HEK293 (cell line): Measurements from ENCODE around the gene CCDC63.

Experiments
- CTCF ChIA-PET: fragments of 350-600 bp; formaldehyde crosslinking; extraction: SDS; loops from one replicate; lab custom pipeline; 2021; ENCODE audit warnings: antibody characterized with exemption; lab: Yijun Ruan, JAX
- POLR2A ChIA-PET: fragments of 300-600 bp; formaldehyde crosslinking; extraction: SDS; loops from one replicate; lab custom pipeline; 2020; ENCODE audit warnings: antibody characterized with exemption, inconsistent platforms; lab: Yijun Ruan, JAX
- H3K27ac ChIP-seq: fragments of 200-500 bp; sonication (Bioruptor generic); 2 replicates; pipeline ENCODE4 v1.5.1; 2014; ENCODE audit warnings: low read depth, low read length, control low read depth, inconsistent platforms; ENCODE audit errors: extremely low read depth
- H3K36me3 ChIP-seq, 2 experiments: fragments of 200-500 bp in 1 of 2; sonication (Bioruptor generic) in 1 of 2; 1 replicate in 1 of 2; 2 replicates in 1 of 2; pipeline ENCODE4 v1.5.1; 2014 to 2017; ENCODE audit warnings: inconsistent platforms in 2 of 2, low read length in 2 of 2; ENCODE audit not compliant: control insufficient read depth in 2 of 2, insufficient read depth in 1 of 2
- H3K4me1 ChIP-seq: fragments of 200-500 bp; sonication (Bioruptor generic); 2 replicates; pipeline ENCODE4 v1.5.1; 2014; ENCODE audit warnings: mild to moderate bottlenecking, low read length, inconsistent platforms; ENCODE audit not compliant: control insufficient read depth, insufficient read depth
- H3K4me3 ChIP-seq: 2 replicates; pipeline ENCODE4 v1.5.1; 2011; ENCODE audit warnings: low read depth, mild to moderate bottlenecking, control low read depth, low read length, moderate library complexity
- H3K9me3 ChIP-seq: fragments of 200-500 bp; sonication (Bioruptor generic); 2 replicates; pipeline ENCODE4 v1.5.1; 2014; ENCODE audit warnings: low read depth, low read length, inconsistent platforms; ENCODE audit not compliant: control insufficient read depth, insufficient read depth
- GLI2 ChIP-seq: fragments of 450-650 bp; formaldehyde crosslinking; IDR thresholded peaks from 2 replicates; pipeline ENCODE4; 2017; ENCODE audit warnings: missing biosample characterization, missing genetic modification characterization, low read depth, borderline replicate concordance
- SCRT1 ChIP-seq: fragments of 450-650 bp; formaldehyde crosslinking; IDR thresholded peaks from 2 replicates; pipeline ENCODE4 v1.5.1; 2016; ENCODE audit warnings: missing biosample characterization, missing genetic modification characterization, borderline replicate concordance
- SP2 ChIP-seq: fragments of 450-650 bp; formaldehyde crosslinking; IDR thresholded peaks from 2 replicates; pipeline ENCODE4 v1.5.1; 2016; ENCODE audit warnings: missing biosample characterization, missing genetic modification characterization
- WT1 ChIP-seq: fragments of 450-650 bp; formaldehyde crosslinking; IDR thresholded peaks from 2 replicates; pipeline ENCODE4 v1.5.1; 2016; ENCODE audit warnings: missing biosample characterization, missing genetic modification characterization
- ZFHX2 ChIP-seq: fragments of 450-650 bp; formaldehyde crosslinking; conservative IDR thresholded peaks from 2 replicates; pipeline ENCODE4 v1.5.1; 2016; ENCODE audit warnings: missing biosample characterization, missing genetic modification characterization
- ZFP41 ChIP-seq: fragments of 450-650 bp; formaldehyde crosslinking; IDR thresholded peaks from 2 replicates; pipeline ENCODE4 v1.5.1; 2016; ENCODE audit warnings: missing biosample characterization, missing genetic modification characterization, borderline replicate concordance
- ZIC2 ChIP-seq: fragments of 450-650 bp; formaldehyde crosslinking; IDR thresholded peaks from 2 replicates; pipeline ENCODE4 v1.5.1; 2016; ENCODE audit warnings: missing biosample characterization, missing genetic modification characterization
- ZNF138 ChIP-seq: fragments of 450-650 bp; formaldehyde crosslinking; IDR thresholded peaks from 2 replicates; pipeline ENCODE4 v1.5.1; 2016; ENCODE audit warnings: missing biosample characterization, missing genetic modification characterization, borderline replicate concordance
- ZNF174 ChIP-seq: fragments of 450-650 bp; formaldehyde crosslinking; IDR thresholded peaks from 2 replicates; pipeline ENCODE4 v1.5.0; 2017; ENCODE audit warnings: missing biosample characterization, mild to moderate bottlenecking, missing genetic modification characterization
- ZNF184 ChIP-seq: fragments of 450-650 bp; IDR thresholded peaks from 2 replicates; pipeline ENCODE4 v1.5.1; 2018; ENCODE audit warnings: missing biosample characterization, mild to moderate bottlenecking, missing genetic modification characterization
- ZNF366 ChIP-seq: fragments of 450-650 bp; formaldehyde crosslinking; conservative IDR thresholded peaks from 2 replicates; pipeline ENCODE4 v1.5.1; 2016; ENCODE audit warnings: missing biosample characterization, missing genetic modification characterization
- ZNF48 ChIP-seq: fragments of 450-650 bp; formaldehyde crosslinking; IDR thresholded peaks from 2 replicates; pipeline ENCODE4 v1.5.1; 2016; ENCODE audit warnings: missing biosample characterization, missing genetic modification characterization
- ZNF621 ChIP-seq: fragments of 450-650 bp; formaldehyde crosslinking; IDR thresholded peaks from 2 replicates; pipeline ENCODE4 v1.5.1; 2017; ENCODE audit warnings: missing biosample characterization, missing genetic modification characterization
- TF ChIP-seq, protein P1 (sequence below): fragments of 450-650 bp; formaldehyde crosslinking; IDR thresholded peaks from 2 replicates; pipeline ENCODE4 v1.5.1; 2016; ENCODE audit warnings: missing biosample characterization, missing genetic modification characterization, low read depth
- TF ChIP-seq, protein P2 (sequence below): sonication (generic); formaldehyde crosslinking; IDR thresholded peaks from 2 replicates; pipeline ENCODE4 v1.8.1; 2022; ENCODE audit warnings: mild to moderate bottlenecking, moderate library complexity, missing genetic modification reagents
- TF ChIP-seq, protein P3 (sequence below): fragments of 450-650 bp; formaldehyde crosslinking; IDR thresholded peaks from 2 replicates; pipeline ENCODE4 v1.5.1; 2016; ENCODE audit warnings: missing biosample characterization, missing genetic modification characterization
- TF ChIP-seq, protein P4 (sequence below): fragments of 450-650 bp; formaldehyde crosslinking; conservative IDR thresholded peaks from 2 replicates; pipeline ENCODE4 v1.5.1; 2016; ENCODE audit warnings: low read depth, missing biosample characterization, missing genetic modification characterization
- TF ChIP-seq, protein P5 (sequence below): fragments of 450-650 bp; formaldehyde crosslinking; IDR thresholded peaks from 2 replicates; pipeline ENCODE4 v1.5.1; 2017; ENCODE audit warnings: missing biosample characterization, missing genetic modification characterization

CCDC63 gene

DNA sequence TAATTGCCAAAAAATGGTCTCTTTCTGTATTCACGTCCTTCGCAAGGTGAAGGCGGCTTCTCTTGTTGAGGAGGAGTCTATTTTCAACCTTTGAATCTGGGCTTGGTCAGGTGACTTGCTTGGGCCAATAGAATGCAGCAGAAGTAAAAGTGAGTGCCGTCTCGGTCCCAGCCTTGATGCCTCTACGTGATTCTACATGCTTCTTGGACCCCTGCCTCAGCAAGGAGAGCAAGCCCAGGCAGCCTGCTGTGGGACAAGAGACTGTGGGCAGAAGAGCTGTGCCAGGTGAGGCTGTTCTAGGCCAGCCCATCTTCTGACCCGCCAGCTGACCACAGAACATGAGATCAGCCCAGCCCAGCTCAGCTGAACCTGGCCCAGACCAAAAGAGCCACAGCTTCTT, 39.1 kb upstream of the CCDC63 start:
- no peak overlapping the region for H3K27ac ChIP-seq
- no peaks in the 10 kb centered on the region for H3K36me3 ChIP-seq
- TF ChIP-seq ZNF48 (tag by site-specific recombination) (no peak), SP2 (tag by site-specific recombination) (no peak), ZNF621 (no peak), ZIC2 (tag by site-specific recombination) (no peak), ZNF366 (no peak)
- TF ChIP-seq, protein P1, sequence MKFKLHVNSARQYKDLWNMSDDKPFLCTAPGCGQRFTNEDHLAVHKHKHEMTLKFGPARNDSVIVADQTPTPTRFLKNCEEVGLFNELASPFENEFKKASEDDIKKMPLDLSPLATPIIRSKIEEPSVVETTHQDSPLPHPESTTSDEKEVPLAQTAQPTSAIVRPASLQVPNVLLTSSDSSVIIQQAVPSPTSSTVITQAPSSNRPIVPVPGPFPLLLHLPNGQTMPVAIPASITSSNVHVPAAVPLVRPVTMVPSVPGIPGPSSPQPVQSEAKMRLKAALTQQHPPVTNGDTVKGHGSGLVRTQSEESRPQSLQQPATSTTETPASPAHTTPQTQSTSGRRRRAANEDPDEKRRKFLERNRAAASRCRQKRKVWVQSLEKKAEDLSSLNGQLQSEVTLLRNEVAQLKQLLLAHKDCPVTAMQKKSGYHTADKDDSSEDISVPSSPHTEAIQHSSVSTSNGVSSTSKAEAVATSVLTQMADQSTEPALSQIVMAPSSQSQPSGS (tag by site-specific recombination) = no peak
- TF ChIP-seq, protein P2, sequence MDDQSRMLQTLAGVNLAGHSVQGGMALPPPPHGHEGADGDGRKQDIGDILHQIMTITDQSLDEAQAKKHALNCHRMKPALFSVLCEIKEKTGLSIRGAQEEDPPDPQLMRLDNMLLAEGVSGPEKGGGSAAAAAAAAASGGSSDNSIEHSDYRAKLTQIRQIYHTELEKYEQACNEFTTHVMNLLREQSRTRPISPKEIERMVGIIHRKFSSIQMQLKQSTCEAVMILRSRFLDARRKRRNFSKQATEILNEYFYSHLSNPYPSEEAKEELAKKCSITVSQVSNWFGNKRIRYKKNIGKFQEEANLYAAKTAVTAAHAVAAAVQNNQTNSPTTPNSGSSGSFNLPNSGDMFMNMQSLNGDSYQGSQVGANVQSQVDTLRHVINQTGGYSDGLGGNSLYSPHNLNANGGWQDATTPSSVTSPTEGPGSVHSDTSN = no peak
- TF ChIP-seq, protein P3, sequence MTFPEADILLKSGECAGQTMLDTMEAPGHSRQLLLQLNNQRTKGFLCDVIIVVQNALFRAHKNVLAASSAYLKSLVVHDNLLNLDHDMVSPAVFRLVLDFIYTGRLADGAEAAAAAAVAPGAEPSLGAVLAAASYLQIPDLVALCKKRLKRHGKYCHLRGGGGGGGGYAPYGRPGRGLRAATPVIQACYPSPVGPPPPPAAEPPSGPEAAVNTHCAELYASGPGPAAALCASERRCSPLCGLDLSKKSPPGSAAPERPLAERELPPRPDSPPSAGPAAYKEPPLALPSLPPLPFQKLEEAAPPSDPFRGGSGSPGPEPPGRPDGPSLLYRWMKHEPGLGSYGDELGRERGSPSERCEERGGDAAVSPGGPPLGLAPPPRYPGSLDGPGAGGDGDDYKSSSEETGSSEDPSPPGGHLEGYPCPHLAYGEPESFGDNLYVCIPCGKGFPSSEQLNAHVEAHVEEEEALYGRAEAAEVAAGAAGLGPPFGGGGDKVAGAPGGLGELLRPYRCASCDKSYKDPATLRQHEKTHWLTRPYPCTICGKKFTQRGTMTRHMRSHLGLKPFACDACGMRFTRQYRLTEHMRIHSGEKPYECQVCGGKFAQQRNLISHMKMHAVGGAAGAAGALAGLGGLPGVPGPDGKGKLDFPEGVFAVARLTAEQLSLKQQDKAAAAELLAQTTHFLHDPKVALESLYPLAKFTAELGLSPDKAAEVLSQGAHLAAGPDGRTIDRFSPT (tag by site-specific recombination) = no peak
- H3K4me3 ChIP-seq = no peak overlapping the region
- H3K9me3 ChIP-seq = no peaks in the 10 kb centered on the region
- CTCF ChIA-PET = no interaction called here
- no peaks in the 10 kb centered on the region for H3K4me1 ChIP-seq
- POLR2A ChIA-PET = no interaction called here

DNA sequence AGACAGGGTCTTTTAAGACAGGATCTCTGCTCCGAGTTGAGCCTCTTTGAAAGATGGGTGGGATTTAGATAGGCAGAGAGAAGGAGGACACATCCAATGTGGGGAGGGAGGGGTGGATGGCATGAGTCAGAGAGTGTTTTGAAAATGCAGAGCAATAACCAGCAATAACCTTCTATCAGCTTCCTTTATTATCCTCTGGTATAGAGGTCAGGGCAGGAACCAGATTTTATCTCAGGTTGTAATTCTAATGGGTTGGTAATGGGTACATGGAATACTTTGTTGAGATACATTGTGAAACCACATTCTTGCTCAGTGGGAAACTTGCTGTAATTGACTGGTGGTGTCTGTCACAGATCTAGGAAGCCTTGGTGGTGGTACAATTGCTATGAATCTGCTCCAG, 37.6 kb upstream of the CCDC63 start:
- Histone ChIP-seq H3K36me3 (no peaks in the 10 kb centered on the region), H3K9me3 (no peaks in the 10 kb centered on the region), H3K27ac (no peak overlapping the region), H3K4me1 (no peaks in the 10 kb centered on the region), H3K4me3 (no peak overlapping the region)
- POLR2A ChIA-PET = no interaction called here
- CTCF ChIA-PET = interaction anchor here (0.7 kb wide), 1 partner anchor 18 kb away, joined by 3 read pairs; no protein-coding TSS in a partner anchor
- TF ChIP-seq ZNF174 (tag by site-specific recombination) (no peak), ZFP41 (tag by site-specific recombination) (no peak), SCRT1 (tag by site-specific recombination) (no peak), ZNF184 (no peak), ZFHX2 (tag by site-specific recombination) (no peak), WT1 (tag by site-specific recombination) (no peak), ZNF138 (tag by site-specific recombination) (no peak), GLI2 (tag by site-specific recombination) (no peak)
- TF ChIP-seq, protein P4, sequence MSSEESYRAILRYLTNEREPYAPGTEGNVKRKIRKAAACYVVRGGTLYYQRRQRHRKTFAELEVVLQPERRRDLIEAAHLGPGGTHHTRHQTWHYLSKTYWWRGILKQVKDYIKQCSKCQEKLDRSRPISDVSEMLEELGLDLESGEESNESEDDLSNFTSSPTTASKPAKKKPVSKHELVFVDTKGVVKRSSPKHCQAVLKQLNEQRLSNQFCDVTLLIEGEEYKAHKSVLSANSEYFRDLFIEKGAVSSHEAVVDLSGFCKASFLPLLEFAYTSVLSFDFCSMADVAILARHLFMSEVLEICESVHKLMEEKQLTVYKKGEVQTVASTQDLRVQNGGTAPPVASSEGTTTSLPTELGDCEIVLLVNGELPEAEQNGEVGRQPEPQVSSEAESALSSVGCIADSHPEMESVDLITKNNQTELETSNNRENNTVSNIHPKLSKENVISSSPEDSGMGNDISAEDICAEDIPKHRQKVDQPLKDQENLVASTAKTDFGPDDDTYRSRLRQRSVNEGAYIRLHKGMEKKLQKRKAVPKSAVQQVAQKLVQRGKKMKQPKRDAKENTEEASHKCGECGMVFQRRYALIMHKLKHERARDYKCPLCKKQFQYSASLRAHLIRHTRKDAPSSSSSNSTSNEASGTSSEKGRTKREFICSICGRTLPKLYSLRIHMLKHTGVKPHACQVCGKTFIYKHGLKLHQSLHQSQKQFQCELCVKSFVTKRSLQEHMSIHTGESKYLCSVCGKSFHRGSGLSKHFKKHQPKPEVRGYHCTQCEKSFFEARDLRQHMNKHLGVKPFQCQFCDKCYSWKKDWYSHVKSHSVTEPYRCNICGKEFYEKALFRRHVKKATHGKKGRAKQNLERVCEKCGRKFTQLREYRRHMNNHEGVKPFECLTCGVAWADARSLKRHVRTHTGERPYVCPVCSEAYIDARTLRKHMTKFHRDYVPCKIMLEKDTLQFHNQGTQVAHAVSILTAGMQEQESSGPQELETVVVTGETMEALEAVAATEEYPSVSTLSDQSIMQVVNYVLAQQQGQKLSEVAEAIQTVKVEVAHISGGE (tag by site-specific recombination) = no peak
- TF ChIP-seq, protein P3 (tag by site-specific recombination) = no peak
- TF ChIP-seq, protein P5, sequence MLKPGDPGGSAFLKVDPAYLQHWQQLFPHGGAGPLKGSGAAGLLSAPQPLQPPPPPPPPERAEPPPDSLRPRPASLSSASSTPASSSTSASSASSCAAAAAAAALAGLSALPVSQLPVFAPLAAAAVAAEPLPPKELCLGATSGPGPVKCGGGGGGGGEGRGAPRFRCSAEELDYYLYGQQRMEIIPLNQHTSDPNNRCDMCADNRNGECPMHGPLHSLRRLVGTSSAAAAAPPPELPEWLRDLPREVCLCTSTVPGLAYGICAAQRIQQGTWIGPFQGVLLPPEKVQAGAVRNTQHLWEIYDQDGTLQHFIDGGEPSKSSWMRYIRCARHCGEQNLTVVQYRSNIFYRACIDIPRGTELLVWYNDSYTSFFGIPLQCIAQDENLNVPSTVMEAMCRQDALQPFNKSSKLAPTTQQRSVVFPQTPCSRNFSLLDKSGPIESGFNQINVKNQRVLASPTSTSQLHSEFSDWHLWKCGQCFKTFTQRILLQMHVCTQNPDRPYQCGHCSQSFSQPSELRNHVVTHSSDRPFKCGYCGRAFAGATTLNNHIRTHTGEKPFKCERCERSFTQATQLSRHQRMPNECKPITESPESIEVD (tag by site-specific recombination) = no peak
